Kidney (tissue), 14 donors: ENCODE measurements around the gene CLEC18C. TPM values are rescaled to one million over a fixed set of nuclear protein-coding genes. Genes with fewer than 3 reads are reported as not detected.

ENCODE experiments used
- DNase-seq, 5 donors: peaks; one replicate each; pipeline ENCODE4 v3.0.0-alpha.2; 2013 to 2020
- FAIRE-seq: peaks from 2 replicates; lab custom pipeline; 2012; peaks lifted over from hg19 to GRCh38; lab: Jason Lieb, UNC
- H3K27ac ChIP-seq, 2 donors: one replicate each; pipeline ENCODE4 v1.7.0; 2013; ENCODE audit warnings: low read depth in 2 of 2, low read length in 2 of 2, inconsistent platforms in 1 of 2
- H3K27me3 ChIP-seq: one replicate; pipeline ENCODE4 v1.7.1; 2013; ENCODE audit warnings: low read length, inconsistent platforms; ENCODE audit not compliant: control insufficient read depth, insufficient read depth
- H3K36me3 ChIP-seq, 3 donors: one replicate each; pipeline versions ENCODE4 v1.7.0 to v1.7.1; 2013; ENCODE audit warnings: low read length in 3 of 3, control low read depth in 1 of 3, inconsistent platforms in 1 of 3; ENCODE audit not compliant: insufficient read depth in 3 of 3, control insufficient read depth in 2 of 3
- H3K4me1 ChIP-seq, 3 donors: one replicate each; pipeline versions ENCODE4 v1.7.0 to v1.7.1; 2013; ENCODE audit warnings: low read length in 3 of 3, inconsistent platforms in 1 of 3, low read depth in 1 of 3; ENCODE audit not compliant: control insufficient read depth in 2 of 3, insufficient read depth in 2 of 3
- H3K4me3 ChIP-seq, 3 donors: one replicate each; pipeline versions ENCODE4 v1.7.0 to v1.8.1; 2013; ENCODE audit warnings: low read length in 3 of 3, control low read depth in 1 of 3, inconsistent platforms in 1 of 3
- H3K9ac ChIP-seq, 3 donors: one replicate each; pipeline versions ENCODE4 v1.7.0 to v1.7.1; 2013; ENCODE audit warnings: low read length in 3 of 3, control low read depth in 1 of 3, inconsistent platforms in 1 of 3
- H3K9me3 ChIP-seq, 3 donors: one replicate each; pipeline versions ENCODE4 v1.7.0 to v1.7.1; 2013; ENCODE audit warnings: low read length in 3 of 3, control low read depth in 1 of 3, inconsistent platforms in 1 of 3; ENCODE audit not compliant: control insufficient read depth in 2 of 3, insufficient read depth in 1 of 3
- CTCF ChIP-seq: IDR thresholded peaks from 3 replicates; pipeline ENCODE4 v1.5.1; 2012; ENCODE audit warnings: mild to moderate bottlenecking, moderate library complexity, borderline replicate concordance; ENCODE audit not compliant: insufficient read depth; ENCODE audit errors: extremely low read depth
- intact Hi-C: fragments of 100-400 bp; cut with DNase I; formaldehyde crosslinking; loops from one replicate; pipeline ENCODE4 v1.11.1; 2022
- polyA plus RNA-seq: library from polyadenylated mRNA; stranded (reverse); fragments of 350-450 nt; fragmentation: Illumina TruSeq; extraction: RNeasy Lipid Tissue Mini Kit (QIAGEN cat#74804); gene quantifications from one replicate; pipeline ENCODE4 v1.2.3, GENCODE V29; 2014; ENCODE audit warnings: low read depth, low replicate concordance; ENCODE audit not compliant: insufficient read depth
- total RNA-seq: library from RNA; stranded (reverse); fragmentation: NEBNext Ultra II Directional; extraction: Animal tissue kit (Norgen Biotek cat#: 25700); gene quantifications from one replicate; pipeline ENCODE4 v1.2.1, GENCODE V29; 2021
- donor health status: control.
- donor health status: control.
- donor health status: control.
- donor health status: control.
- donor health status: control.
- donor health status: DM: yes; HTN: yes; CAD: no.
- donor health status: Normal renal cell carcinoma (clear cell type).

Gene CLEC18C
- total and polyA plus RNA-seq, 2 donors from 2014 or later, result 0.57 to 67.9 TPM

GRCh38 chr16:70159355-70160348 lies 13.9 kb upstream of the CLEC18C start:
- Histone ChIP-seq H3K9me3 (no peaks in the 10 kb centered on the region), H3K9ac (no peak overlapping the region), H3K36me3 (peaks cover 30 to 71% (median 54%) of the 10 kb centered on the region in 3 donors), H3K27ac (no peak overlapping the region), H3K4me1 (peaks cover 0 to 4% (median 0%) of the 10 kb centered on the region in 3 donors), H3K4me3 (no peak overlapping the region), H3K27me3 (no peaks in the 10 kb centered on the region)
- no peak for TF ChIP-seq CTCF
- DNase-seq, result peak in 1 of 5 donors; percentile 23
- intact Hi-C loops, result no loop called here
- FAIRE-seq, result no peak

DNA sequence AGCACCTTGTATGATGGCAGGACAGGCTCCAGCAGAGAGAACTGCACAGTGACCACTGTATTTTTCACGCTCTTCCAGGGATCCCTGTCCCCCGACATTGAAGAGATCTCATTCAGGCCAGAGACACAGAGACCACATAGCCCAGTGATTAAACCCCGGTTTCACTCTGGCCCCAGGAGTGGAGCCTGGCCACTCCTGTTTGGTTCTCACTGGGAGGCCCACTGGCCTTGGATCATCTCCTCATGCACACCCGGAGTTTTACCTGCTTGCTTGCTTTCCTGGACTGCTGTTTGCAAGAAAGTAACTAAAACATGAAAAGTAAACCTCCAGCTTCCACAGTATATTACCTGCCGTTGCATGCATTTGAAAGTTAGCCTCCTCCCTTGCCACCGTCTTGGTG lies 13.2 kb upstream of the CLEC18C start:
- intact Hi-C loops, result no loop called here
- FAIRE-seq, result no peak
- Histone ChIP-seq H3K9me3 (no peaks in the 10 kb centered on the region), H3K4me3 (no peak overlapping the region), H3K27me3 (no peaks in the 10 kb centered on the region), H3K27ac (no peak overlapping the region), H3K4me1 (peaks cover 0 to 4% (median 0%) of the 10 kb centered on the region in 3 donors), H3K9ac (no peak overlapping the region), H3K36me3 (peaks cover 30 to 68% (median 53%) of the 10 kb centered on the region in 3 donors)
- DNase-seq, result peak in 1 of 5 donors; percentile 19
- TF ChIP-seq CTCF, result no peak

- no peak overlapping the region for H3K4me3 ChIP-seq
- intact Hi-C loops, result no loop called here
- peaks cover 0 to 4% (median 0%) of the 10 kb centered on the region in 3 donors for H3K4me1 ChIP-seq
- H3K9me3 ChIP-seq, result no peaks in the 10 kb centered on the region
- peak in 2 of 5 donors; percentile 31 to 62 for DNase-seq
- H3K27me3 ChIP-seq, result no peaks in the 10 kb centered on the region
- peaks cover 30 to 64% (median 53%) of the 10 kb centered on the region in 3 donors for H3K36me3 ChIP-seq
- H3K9ac ChIP-seq, result no peak overlapping the region
- TF ChIP-seq CTCF, result no peak
- H3K27ac ChIP-seq, result no peak overlapping the region
- FAIRE-seq, result no peak
Observed at GRCh38 chr16:70160821-70161220, 12.8 kb upstream of the CLEC18C start.
